GM19025 (cell line): ENCODE data around the gene MGAT4A.
"Not testable (repeated sequence)": the region's sequence is repeated elsewhere in the genome, so short reads cannot be mapped to it uniquely, and the experiment has no call there.

Experiments used
- ATAC-seq: cut with Tn5 transposase; IDR thresholded peaks from one replicate; pipeline ENCODE4 v1.9.1; 2021; ENCODE audit warnings: mild to moderate bottlenecking, low read depth, moderate library complexity; ENCODE audit not compliant: unreplicated experiment

Gene MGAT4A

GRCh38 chr2:98732430-98733051 is 1.6 kb upstream of the MGAT4A start:
- no peak for ATAC-seq

- no peak for ATAC-seq
Observed at GRCh38 chr2:98731894-98732349, 990 bp upstream of the MGAT4A start.

GRCh38 chr2:98730707-98731040 is 258 bp downstream of the MGAT4A start:
- ATAC-seq = peak; percentile 52

GRCh38 chr2:98730053-98730706 is 752 bp downstream of the MGAT4A start:
- no peak for ATAC-seq

- no peak for ATAC-seq
Observed at GRCh38 chr2:98729652-98730051, 1.3 kb downstream of the MGAT4A start.

GRCh38 chr2:98728088-98728718 is 2.7 kb downstream of the MGAT4A start:
- not testable (repeated sequence) for ATAC-seq

GRCh38 chr2:98727369-98728087 is 3.4 kb downstream of the MGAT4A start:
- no peak for ATAC-seq

GRCh38 chr2:98726735-98727368 is 4.1 kb downstream of the MGAT4A start:
- ATAC-seq = no peak

- ATAC-seq = no peak
Observed at GRCh38 chr2:98726205-98726604, 4.7 kb downstream of the MGAT4A start.

- no peak for ATAC-seq
Observed at GRCh38 chr2:98720286-98720685, 10.6 kb downstream of the MGAT4A start.

- no peak for ATAC-seq
Observed at GRCh38 chr2:98717621-98718020, 13.3 kb downstream of the MGAT4A start.

GRCh38 chr2:98716786-98717185 is 14.1 kb downstream of the MGAT4A start:
- no peak for ATAC-seq

- ATAC-seq = no peak
Observed at GRCh38 chr2:98715812-98716451, 15.0 kb downstream of the MGAT4A start.

- ATAC-seq = peak; percentile 70
Observed at GRCh38 chr2:98713332-98714015, 17.5 kb downstream of the MGAT4A start.

GRCh38 chr2:98712145-98712544 is 18.8 kb downstream of the MGAT4A start:
- no peak for ATAC-seq

GRCh38 chr2:98711506-98711905 is 19.4 kb downstream of the MGAT4A start:
- no peak for ATAC-seq

GRCh38 chr2:98710734-98711133 is 20.2 kb downstream of the MGAT4A start:
- no peak for ATAC-seq

- no peak for ATAC-seq
Observed at GRCh38 chr2:98709535-98709934, 21.4 kb downstream of the MGAT4A start.

GRCh38 chr2:98708396-98709186 is 22.3 kb downstream of the MGAT4A start:
- no peak for ATAC-seq
